GM12874 (cell line): ENCODE measurements around the gene REPIN1.

ENCODE experiments used
- TF ChIP-seq, protein P1 (sequence below): IDR thresholded peaks from 2 replicates; pipeline ENCODE4 v1.5.1; 2011; ENCODE audit warnings: low read depth, mild to moderate bottlenecking, control low read depth, low read length, moderate library complexity; ENCODE audit not compliant: insufficient read depth

The REPIN1 gene

DNA sequence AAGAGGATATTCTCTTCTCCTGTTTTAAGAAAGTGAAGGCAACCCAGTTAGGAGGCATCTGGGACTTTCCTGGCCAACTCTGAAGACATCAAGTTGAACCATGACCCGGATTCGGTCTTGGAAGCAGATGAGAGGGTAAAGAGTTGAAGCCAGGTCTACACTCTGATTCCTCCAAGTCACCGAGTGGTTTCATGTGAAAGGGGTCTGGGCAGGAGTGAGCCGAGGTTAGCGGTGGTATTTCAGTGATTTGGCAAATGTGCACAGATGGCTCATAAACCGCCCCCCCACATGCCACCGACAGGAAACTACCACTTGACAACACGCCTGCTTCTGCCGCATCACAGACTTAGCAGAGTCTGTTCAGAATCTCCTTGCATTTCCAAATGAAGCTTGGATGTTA, 11.4 kb upstream of the REPIN1 start:
- TF ChIP-seq, protein P1, sequence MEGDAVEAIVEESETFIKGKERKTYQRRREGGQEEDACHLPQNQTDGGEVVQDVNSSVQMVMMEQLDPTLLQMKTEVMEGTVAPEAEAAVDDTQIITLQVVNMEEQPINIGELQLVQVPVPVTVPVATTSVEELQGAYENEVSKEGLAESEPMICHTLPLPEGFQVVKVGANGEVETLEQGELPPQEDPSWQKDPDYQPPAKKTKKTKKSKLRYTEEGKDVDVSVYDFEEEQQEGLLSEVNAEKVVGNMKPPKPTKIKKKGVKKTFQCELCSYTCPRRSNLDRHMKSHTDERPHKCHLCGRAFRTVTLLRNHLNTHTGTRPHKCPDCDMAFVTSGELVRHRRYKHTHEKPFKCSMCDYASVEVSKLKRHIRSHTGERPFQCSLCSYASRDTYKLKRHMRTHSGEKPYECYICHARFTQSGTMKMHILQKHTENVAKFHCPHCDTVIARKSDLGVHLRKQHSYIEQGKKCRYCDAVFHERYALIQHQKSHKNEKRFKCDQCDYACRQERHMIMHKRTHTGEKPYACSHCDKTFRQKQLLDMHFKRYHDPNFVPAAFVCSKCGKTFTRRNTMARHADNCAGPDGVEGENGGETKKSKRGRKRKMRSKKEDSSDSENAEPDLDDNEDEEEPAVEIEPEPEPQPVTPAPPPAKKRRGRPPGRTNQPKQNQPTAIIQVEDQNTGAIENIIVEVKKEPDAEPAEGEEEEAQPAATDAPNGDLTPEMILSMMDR = no peak

DNA sequence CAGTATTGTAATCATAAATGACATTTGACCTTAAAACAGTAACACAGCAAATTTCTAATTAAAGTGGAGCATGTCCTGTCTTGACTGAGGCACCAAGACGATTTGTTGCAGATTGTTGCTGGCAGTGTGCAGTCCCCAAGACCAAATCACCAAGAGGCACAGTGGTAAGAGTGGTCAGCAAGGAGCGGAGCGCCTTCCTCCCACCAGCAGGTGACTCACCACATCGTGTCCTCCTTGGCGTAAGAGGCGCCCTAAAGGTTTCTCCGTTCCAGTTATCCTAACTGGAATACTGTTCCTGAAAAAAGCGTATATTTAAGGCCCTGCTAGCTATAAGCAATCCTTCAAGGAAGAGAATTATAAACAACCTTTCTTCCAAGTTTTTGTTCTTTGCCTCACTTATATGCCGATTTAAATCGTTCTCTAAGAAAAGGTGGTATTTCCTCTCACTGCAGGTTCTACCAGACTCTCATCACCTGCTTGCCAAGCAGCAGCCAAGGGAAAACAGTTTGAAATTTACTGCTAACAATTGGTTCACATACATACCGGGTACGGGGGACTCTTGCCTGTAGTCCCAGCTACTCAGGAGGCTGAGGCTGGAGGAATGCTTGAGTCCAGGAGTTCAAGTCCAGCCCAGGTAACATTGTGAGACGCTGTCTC, 10.7 kb upstream of the REPIN1 start:
- TF ChIP-seq, protein P1 = no peak

DNA sequence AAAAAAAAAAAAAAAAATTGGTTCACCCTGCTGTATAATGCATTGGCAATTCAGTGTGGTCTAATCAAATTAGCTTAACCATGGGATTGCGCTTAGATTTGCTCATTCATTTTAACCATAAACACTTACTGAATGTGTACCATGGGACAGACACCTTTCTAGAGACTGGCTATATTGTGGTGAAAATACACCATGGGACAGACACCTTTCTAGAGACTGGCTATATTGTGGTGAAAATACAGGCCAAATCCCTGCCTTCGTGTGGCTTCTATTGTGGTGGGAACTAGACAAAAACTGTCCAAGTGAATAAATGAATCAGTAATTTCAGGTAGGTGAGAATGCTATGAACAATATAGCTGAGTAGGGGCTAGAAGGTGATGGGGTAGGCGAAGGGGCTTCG, 10.2 kb upstream of the REPIN1 start:
- TF ChIP-seq, protein P1 = no peak

DNA sequence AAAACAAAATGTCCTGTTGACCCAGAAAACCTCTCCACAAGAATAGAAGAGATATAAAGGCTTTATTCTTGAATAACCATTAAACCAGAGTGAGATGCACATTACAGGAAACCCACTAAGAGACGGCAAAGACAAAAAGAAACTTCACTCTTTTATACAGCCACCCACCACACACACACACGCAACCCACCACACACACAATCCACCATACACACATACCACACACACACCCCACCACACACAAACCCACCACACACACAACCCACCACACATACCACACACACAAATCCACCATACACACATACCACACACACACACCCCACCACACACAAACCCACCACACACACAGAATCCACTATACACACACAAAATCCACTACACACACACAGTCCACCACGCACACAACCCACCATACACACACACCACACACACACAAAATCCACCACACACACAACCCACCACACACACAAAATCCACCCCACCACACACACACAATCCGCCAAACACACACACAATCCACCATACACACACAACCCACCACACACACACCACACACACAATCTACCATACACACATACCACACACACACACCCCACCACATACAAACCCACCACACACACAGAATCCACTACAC, 9.5 kb upstream of the REPIN1 start:
- TF ChIP-seq, protein P1 = no peak

DNA sequence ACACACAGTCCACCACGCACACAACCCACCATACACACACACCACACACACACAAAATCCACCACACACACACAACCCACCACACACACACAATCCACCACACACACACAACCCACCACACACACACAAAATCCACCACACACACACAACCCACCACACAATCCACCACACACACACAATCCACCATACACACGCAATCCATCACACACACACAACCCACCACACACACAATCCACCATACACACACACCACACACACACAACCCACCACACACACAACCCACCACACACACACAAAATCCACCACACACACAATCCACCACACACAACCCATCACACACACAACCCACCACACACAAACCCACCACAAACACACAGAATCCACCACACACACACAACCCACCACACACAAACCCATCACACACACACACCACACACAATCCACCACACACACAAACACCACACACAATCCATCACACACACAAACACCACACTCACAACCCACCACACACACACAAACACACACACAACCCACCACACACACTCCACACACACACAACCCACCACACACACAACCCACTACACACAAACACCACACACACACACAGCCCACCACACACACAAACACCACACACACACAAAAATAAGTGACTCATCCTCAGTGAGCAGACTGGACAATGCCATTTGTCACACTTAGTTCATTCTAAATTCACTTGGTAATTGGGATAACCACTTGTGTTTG, 8.8 kb upstream of the REPIN1 start:
- TF ChIP-seq, protein P1 = no peak

DNA sequence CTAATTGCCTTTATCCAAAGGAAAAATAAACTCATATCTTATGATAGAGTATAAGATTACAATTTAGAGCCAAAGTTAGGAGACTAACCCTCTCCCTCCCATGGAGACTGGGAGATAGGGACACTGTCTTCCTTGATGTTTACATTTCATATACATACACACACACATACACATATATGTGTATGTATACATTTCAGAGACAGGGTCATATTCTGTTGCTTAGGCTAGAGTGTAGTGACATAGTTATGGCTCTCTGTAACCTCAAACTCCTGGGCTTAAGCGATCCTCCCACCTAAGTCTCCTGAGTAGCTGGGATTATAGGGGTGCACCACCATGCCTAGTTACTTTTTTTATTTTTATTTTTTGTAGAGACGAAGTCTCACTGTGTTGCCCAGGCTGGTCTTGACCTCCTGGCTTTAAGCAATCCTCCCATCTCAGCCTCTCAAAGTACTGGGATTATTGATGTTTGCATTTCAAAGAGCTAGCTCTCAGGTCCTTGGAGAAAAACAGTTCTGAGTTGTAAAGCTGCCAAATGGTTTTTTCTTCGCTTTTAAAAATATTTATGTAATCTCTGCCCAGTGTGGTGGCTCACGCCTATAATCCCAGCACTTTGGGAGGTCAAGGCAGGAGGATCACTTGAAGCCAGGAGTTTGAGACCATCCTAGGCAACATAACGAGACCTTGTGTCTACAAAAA, 8.1 kb upstream of the REPIN1 start:
- TF ChIP-seq, protein P1 = no peak

DNA sequence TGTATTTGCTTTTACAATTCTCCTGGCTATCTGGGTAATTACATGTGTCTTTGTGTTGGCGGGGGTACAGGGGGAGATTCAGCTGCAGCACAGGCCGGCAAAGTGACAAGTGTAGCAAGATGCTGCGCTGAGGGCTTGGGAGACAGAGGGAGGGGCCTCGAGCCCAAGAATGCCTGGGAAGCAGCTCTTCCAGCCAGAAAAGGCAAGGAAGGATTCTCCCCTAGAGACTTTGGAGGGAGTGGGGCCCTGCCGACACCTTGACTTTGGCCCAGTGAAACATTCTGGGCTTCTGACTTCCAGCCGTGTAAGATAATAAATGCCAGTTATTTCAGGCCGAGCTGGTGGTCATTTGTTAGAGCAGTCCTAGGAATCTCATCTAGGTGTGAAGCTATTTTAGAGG, 7.2 kb upstream of the REPIN1 start:
- TF ChIP-seq, protein P1 = no peak
